GM18909 (cell line): ENCODE results near the gene ANXA11.
A peak's percentile ranks its signal among the peaks of the same experiment; 100 is the strongest.

ENCODE experiments used
- ATAC-seq: cut with Tn5 transposase; IDR thresholded peaks from one replicate; pipeline ENCODE4 v1.9.1; 2021; ENCODE audit warnings: mild to moderate bottlenecking; ENCODE audit not compliant: unreplicated experiment, poor library complexity

The ANXA11 gene

DNA sequence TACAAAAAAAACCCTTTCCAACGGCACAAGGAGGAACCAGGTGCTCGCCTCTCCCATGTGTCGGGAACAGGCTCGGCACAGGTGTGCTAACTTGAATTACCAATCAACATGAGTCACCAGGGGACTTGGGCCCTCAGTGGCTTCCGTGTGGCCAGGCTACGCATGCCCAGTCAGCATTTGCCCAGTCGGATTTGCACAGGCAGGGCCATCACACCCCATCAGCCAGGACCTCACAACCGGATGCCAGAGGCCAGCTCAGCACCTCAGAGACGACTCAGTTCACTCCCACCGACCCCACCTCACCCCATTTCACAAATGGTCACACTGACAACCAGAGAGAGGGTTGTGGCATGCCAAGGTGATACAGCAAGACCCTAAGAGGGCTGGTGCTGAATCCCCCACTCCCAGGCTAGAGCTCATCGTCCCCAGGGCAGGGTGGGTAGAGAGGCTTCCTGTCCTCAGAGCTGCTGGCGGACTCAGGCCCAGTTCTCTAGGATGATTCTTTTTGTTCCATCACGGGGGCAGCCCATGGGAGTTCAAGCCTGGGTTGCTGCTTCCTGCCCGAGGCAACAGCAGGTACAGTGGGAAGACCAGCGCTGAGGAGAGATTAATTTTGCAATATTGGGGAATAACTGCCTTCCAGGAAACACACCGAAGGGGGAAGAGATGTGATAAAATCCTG lies 13.6 kb downstream of the ANXA11 start:
- ATAC-seq = no peak

DNA sequence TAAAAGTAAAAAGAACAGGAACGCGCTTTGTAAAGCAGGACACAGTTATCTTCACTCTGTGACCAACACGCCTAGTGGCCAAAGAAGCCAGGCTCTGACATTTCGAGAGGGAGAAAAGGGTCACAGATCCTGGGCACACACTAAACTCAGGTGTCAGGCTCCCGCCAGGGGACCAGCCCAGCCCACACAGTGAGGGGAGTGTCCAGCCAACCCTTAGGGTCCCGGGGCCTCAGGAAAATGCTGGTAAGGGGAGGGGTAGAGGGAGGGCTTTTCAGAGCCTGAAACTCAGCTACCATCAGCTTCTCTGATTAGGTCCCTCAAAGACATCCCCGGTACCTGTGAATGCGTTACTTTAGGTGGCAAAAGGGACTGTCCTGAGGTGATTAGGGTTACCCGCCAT lies 16.6 kb downstream of the ANXA11 start:
- ATAC-seq = no peak

DNA sequence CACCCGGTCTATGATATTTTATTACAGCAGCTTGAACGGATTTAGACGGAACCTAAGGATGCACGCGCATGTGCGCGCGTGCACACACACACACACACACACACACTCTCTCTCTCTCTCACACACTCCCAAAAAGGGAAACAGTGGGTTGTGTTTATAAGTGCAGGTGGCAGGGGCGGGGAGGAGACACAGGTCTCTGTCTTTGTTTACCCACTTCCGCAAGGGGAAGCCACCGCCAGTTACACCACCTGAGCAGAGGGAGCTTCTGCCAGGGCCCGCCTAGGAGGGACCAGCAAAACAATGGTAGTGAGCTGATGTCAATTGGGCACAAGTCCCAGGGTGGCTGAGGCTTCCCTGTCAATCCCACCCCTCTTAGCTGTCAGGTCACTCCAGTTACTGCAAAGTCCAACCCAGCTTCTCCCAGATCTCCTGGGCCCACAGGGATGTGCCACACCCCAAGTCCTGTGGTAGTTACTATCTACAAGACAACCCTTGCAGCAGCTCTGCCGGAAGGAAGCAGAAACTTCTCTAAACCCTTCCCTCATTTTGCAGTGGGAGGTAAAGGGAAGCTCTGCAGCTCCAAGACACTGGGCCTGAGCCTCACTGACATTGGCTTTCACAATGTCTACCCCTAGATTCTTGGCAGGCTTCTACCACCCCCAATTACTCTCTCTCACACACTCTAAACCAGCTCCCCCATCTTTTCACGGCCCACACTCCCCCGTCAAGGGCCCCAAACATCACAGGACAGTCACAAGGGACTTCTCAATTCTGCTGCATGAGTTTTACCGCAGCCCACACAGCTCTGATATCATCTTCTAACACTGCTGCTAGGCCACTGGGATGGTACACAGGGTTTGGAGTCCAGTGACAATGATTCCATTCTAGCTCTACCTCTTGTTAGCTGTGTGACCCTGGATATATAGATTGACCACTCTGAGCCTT lies 17.6 kb downstream of the ANXA11 start:
- ATAC-seq = peak; percentile 91

DNA sequence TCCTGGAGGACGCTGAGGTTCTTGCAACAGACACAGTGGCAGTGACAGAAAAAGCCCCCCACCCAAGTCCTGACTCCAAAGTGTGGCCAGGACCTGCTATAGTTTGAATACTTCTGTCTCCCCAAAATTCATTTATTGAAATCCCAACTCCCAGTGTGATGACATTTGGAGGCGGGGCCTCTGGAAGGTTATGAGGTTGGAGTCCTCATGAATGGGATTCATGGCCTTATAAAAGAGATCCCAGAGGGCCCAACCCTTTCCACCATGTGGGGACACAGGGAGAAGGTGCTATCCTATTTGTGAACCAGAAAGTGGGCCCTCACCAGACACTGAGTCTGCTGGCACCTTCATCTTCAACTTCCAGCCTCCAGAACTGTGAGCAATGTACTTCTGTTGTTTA lies 18.3 kb downstream of the ANXA11 start:
- ATAC-seq = no peak

DNA sequence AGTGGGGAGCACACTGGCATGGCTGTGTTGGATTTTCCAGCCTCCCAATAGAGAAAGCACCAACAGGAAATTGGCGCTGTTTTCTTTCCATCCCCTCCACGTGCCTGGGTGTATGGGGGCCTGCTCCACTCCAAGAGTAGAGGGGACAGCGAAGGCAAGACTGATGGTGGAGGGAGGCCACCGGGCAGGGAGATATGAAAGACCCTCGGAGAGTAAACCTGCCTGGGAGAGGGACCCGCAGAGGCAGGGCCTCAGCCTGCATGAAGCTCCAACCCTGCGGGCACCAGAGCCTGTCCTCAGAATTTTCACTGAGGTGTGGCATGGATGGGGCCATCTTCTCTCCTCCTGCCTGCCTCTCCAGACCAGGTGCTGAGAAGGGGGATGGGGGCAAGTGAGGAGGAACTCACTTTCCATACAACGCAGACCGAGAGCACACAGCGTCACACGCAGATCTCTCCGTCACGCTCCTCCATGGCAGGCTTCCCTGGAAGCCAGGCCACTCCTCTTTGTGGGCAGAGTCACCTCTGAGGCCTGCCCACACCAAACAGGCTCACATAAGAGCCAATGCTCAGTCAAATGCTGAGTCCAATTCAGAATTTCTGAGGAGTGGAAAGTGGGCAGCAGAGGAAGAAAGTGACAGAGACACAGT lies 18.8 kb downstream of the ANXA11 start:
- ATAC-seq = no peak

DNA sequence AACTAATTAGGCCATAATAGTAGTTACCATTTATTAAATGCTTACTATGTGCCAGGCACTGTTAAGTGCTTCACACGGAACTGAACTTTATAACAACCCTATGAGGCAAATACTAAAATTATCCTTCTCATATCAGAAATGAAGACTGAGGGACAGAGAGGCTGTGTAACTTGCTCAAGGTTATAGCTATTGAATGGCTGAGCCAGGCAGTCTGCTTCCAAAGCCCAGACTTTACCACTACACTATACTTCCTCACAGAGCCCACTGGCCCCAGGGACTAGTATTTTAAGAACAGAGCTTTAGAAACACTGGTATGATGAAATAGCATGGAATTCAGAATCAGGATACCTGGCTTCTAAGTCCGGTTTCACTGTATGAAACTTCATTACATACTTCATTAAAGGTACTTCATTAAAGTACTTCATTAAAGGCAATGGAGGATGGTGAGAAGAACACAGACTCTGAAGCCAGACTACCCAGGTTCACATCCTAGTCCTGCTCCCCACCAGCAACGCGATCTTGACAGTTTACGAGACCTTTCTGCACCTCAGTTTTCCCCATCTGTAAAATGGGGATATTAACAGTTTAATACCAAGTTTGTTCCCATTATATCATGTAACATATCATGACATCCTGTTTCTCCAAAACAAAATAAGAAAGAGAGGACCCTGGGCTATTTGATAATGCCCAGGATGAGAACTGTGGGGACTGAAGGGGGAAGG lies 19.6 kb downstream of the ANXA11 start:
- ATAC-seq = no peak

DNA sequence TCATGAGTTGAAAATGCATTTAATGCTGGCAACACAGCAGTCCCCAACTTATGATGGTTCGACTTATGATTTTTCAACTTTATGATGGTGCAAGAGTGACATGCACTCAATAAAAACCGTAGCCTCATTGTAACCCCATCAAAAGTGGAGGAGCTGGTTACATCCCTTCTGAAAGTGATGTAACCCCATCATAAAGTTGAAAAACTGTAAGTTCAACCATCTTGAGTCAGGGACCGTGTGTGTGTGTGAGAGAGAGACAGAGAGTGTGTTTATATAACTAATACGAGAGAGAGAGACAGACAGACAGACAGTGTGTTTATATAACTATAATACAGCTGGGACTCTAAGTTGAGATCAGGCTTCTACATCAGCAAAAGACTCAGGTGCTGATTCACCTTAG lies 21.0 kb downstream of the ANXA11 start:
- no peak for ATAC-seq

DNA sequence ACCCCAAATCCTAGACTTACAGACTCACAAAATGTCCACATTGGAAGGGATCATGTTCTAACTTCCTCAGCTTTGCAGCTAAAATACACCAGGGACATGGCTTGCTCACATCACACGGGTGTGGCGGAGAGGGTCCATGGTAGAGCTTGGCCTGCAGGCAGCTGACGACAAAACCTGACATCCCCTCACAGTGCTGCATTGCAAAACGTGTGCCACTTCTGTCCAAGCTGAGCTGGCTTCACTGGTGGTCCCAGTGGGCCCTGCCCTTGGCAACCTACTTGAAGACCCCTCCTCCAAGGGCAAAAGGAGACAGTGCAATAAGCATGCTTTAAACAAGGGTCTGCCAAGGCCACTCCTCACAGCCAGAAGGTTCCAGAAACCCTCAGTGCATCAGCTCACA lies 21.9 kb downstream of the ANXA11 start:
- ATAC-seq = no peak

DNA sequence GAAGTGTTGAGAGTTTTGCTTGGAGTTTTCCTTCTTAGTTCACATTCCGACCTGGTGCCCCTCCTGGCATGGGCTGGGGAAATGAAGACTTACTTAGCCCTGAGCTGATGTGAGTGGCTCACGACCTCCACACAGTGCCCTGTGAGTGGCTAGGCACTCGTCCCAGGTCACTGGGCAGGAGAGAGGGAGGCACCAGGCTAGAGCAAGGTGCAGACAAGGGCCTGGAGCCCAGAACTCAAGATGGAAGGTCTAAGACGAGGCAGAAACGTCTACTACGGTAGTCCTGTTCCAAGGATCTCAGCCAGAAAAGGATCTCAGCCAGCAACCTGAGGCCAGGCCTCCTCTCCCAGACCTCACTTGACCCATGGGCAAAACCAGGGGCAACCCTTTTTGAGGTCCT lies 22.4 kb downstream of the ANXA11 start:
- ATAC-seq = no peak

DNA sequence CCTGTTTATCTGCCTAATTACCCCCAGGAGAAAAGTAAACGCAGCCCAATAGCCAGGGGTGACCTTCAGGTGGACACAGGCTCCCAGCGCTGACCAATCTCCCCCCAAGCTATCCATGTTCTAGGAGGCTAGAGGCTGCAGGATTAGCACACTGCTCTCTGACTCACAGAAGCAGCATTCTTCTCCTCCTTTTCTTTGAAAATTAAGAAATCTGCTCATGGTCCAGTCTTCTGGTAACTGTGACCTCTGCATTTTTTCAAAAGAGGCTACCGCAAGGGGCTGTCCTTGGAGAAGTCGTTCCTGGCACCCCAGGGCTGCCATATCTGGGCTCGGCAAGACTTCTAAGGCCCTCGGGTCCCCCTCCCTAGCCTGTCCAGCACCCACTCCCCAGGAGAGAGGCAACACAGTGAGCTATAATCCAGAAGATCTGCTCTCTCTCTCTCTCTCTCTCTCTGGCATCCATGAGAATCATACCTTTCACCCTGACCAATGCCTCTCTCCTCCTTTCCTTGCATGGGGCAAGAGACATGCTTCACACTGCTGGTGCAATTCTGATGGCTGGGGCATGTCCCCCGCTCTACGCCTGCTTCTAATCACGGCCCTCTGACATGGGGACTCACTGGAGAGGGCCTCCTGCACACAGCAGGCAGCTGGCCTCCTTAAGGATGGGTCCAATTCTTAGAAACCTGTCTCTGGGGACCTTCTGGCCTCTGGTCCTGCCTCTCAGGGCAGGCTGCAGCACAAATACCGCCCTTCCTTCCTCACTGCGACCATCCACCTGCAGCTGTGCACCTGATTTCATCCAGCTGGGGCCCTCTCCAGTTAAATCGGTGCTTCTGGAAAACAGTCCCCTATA lies 27.3 kb downstream of the ANXA11 start:
- no peak for ATAC-seq

DNA sequence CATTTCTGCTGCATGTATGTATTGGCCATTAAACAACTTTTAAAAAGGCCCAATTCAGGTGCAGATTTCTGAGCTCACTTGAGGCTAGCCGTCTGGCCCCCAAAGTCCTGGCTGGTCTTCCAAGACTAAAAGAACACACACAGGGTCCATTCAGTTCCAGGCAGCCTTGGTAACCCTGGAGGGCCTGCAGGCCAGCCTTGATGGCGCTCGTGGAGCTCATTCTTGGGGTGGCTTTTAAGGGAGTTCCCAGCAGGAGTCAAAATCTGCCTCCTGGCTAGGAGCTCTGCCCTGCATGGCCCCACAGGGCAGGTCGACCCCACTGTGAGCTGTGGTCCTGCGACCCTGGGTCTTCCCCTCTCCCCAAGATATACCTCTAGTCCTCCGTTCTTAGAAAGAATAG lies 28.8 kb downstream of the ANXA11 start:
- ATAC-seq = no peak

DNA sequence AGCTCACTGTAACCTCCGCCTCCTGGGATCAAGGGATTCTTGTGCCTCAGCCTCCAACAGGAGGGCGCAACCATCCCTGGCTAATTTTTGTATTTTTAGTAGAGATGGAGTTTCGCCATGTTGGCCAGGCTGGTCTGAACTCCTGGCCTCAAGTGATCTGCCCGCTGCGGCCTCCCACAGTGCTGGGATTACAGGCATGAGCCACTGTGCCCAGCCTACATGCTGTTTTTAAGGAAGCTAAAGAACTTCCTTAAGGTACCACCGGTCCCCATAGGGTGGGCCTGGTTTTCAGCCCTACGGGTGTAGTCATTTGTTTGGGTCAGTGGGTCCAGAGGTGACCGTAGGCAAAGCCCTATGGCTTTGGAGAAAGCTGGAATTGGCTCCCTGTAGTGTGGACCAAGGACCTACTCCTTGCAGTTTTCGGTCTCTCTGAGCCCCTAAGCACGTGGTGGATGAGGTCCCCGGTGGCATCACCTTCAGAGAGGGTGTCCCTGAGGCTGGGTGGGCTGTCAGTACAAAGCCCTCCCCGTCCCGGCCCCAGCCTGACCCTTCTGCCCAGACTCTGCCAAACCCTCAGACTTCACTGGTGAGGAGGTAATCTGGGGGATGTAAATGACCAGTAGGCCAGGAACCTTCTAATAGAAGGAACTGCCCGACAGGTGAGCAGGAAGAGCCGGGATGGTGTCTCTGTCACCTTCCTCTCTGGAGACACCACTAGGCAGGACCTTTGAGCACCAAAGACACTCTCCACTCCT lies 30.5 kb downstream of the ANXA11 start:
- no peak for ATAC-seq

DNA sequence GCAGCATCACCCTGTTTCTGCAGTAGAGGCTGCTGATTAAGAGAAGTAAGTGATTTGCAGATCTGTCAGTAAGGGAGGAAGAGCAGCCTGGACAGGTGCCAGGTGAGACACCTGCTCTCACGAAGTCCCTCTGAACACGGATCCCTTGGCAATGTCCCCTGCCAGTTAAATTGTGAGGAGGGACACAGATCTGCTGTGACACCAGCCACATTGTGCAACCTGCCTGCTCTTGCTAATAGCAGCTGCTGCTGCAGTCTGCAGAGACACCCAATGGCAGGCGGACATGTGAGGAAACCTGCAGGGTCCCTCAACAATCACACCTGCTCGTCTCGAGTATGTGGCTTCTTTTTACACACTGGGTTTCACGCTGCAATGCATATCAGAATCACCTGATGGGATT lies 31.9 kb downstream of the ANXA11 start:
- ATAC-seq = no peak

DNA sequence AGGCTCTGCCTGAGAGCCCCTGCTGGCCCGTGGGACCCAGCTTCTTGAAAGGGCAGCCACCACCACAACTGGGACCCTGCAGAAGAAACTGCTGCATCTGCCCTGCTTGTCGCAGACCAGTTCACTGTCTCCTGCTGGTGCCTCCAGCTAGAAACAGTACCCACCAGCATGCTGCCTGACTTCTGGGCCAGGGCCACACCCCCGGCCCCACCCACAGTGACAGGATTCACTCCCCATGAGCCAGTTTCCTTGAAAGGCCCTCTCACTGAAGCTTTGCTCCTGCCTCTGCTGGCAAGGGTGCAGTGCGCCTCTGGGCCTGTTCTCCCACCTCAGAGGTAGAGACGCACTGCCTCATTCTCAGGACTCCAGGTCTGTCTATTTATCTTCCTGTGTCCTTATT lies 32.4 kb downstream of the ANXA11 start:
- ATAC-seq = no peak

DNA sequence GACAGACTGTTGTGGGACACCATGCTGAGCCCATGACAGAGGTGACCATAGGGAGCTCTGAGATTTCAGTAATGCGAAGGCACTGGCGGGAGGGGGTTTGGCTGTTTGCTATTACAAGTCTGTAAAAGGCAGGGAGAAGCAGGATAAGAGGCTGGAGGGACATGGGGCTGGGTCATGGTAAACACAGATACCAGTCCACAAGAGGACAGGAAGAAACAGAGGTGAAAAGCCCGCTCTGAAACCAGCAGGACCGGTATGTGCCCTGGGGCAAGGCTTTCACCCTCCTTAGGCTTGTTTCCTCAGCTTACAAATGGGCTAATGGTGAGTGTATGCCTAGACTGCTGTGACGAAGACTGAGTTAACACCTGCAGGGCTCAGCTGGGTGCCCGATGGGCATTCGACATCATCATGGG lies 34.1 kb downstream of the ANXA11 start:
- ATAC-seq = no peak

DNA sequence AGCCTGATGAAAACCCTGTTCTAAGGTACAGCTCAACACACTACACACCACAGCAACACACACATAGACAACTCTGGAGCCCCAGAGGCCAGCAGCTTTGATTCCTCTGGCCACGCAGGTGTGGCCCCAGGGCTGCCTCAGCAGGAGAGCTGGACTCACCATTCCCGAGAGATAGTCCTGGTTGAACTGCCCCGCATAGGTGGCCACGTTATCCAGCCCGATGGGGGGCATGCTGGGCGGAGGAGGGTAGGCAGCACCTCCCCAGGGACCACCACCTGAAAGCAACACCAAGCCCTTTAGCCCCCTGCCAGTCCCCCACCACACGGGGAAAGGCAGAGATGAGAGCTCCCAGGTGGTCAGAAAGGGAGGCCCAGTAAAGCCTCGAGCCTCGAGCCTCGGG lies 34.7 kb downstream of the ANXA11 start:
- no peak for ATAC-seq

DNA sequence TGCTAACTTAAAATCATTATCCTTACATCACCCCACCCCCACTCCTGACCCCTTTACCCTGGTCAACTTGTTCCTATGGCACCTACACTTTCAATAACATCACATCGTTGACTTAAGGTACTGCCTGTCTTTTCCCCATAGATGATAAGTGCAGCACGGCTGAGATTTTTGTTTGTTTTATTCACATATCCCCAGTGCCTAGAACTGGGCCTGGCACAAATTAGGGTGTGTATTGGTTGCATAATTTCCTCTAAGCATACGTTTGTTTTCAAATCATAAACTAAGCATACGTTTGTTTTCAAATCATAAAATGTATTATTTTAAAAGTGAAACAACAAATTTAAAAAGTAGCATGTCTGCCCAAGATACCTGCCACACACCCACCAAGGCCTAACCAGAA lies 35.3 kb downstream of the ANXA11 start:
- no peak for ATAC-seq

DNA sequence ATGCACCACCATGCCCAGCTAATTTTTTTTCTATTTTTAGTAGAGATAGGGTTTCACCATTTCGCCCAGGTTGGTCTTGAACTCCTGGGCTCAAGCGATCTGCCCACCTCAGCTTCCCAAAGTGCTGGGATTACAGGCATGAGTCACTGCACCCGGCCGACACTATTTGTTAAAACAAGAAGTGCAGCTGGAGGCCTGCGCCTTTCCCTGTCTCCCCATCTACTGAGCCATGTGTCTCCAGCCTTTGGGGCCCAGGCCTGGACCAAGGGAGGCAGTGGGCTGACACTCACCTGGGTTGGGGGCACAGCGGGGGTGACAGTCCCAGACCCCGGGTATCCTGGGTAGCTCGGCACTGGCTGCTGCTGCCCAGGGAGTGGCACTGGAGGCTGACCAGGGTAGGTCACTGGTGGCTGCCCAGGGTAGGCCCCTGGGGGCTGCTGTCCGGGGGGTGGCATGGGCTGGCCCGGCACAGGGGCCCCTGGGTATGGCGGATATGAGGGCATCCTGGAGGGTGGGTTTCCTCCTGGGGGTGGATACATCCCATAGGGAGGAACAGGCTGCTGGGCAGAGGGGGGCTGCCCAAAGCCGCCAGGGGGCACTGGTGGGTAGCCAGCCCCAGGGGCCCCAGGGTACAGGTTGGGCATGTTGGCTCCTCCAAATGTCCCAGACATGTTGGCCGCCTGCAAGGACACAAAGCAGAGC lies 36.5 kb downstream of the ANXA11 start:
- peak; percentile 38 for ATAC-seq

DNA sequence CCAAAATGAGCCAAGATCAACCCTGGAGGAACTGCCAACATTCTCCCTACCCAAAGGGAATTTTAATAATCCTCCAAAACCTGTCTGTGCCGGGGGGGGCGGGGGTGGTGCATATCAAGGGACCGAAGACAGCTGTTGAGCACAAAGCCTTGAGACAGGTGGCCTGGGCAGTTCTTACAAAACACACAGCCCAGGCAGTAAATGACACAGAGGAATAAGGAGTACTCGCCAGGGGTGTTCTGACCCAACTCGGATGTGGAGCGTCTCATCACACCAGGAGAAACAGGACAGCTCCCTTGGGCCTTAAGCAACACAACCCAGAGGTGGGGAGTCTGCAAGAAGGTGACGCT lies 37.2 kb downstream of the ANXA11 start:
- ATAC-seq = no peak
